T-helper 1 cell treated with Interleukin-12 subunit alpha and Interleukin-12 subunit beta and Interleukin-4 antibody, amounts not matched to agents 30 ng/mL and 1 ng/mL, for 36 hours (primary cell): ENCODE data around the gene SUGCT. TPM values are rescaled to one million over a fixed set of nuclear protein-coding genes. Genes with fewer than 3 reads are reported as not detected.

ENCODE experiments used
- intact Hi-C: fragments of 100-400 bp; cut with micrococcal nuclease; formaldehyde crosslinking; loops from one replicate; pipeline ENCODE4 v1.15.1; 2024
- total RNA-seq: library from RNA; stranded (reverse); gene quantifications from 2 replicates; pipeline ENCODE4 v1.2.3, GENCODE V29; 2022

SUGCT gene
- total RNA-seq, 1 donor from 2014 or later: not detected

DNA sequence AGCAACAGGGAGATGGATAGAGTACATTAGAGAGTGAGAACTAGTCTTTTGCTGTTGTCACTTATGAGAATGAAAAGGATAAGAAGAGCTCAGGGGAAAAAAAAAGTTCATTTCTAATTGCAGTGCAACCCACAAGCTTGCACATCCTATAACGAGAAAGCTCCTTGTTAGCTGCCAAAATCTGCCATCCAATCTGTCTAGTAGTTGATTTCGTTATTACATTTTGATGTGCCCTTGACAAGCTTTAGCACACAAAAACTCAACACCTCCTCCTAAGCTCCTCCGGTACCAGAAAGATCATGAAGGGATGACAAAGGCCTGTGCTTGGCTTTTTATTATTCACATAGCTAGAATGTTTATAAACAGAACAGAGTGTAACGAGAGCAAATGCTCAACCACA lies 519.4 kb downstream of the SUGCT start:
- intact Hi-C loops: no loop called here

DNA sequence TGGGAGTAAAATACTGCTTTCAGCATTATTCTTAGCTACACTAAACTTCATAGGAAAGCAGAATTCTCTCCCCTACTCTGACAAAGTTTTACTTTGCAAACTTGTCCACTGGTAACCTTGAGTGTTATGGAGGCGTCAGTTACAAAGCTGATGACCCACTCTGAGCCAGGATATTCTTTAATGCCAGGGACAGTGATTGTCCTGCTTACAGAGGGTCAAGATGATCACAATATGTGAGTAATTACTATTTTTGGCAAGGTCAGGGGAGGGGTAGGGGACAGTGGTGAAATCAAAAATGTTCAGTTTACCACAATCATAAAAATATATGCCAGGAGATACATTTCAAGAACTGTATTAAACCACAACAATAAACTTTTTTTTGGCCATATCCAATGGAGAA lies 520.6 kb downstream of the SUGCT start:
- intact Hi-C loops: no loop called here

DNA sequence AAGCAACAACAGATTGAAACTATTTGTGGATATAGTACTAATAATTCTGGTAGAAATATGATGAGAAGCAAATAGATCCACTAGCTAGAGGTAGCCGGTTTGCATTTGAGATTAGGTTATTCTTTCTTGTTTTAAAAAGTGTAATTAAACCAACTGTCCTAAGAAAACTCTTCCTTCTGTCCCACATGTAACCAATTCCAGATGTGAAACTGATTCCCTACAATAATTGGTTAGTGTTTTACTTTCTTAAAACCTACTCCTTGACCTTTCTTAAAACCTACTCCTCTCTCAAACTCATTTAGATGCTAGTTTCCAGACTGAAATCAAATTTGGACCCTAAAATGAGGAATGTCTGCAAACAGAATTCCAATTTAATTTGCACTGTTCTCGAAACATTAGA lies 521.5 kb downstream of the SUGCT start:
- intact Hi-C loops: no loop called here

DNA sequence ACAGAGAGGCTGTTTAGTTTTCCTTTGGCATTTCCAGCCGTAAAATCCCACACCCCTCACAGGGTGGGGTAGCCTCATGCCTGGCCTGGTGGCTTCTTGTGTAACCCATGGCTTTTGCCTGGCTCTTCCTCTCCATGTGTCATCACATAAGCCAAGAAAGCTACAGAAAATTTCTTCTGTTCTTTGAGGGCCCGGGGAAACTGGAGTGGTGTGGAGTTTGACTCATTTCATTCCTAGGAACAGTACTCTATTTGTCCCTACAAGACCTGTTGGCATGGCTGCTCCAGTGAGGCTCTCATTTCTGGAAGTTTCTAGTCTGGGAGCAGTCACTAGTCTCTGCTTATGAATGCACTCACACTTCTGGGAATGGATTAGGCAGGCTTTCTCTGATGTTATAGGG lies 523.9 kb downstream of the SUGCT start:
- intact Hi-C loops: no loop called here

DNA sequence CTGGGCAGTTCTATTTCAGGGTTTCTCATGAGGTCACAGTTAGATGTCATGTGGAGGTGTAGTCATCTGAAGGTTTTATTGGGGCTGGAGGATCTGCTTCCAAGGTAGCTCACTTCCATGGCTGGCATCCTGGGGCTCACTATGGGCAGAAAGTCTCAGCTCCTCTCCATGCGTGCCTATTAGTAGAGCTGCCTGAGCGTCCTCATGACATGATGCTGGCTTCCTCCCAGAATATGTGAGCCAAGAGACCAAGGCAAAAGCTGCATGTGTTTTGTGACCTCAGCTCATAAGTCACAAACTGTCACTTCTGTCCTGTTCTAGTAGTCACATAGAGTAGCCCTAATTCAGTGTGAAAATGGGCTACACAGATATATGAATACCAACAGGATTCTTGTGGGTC lies 524.4 kb downstream of the SUGCT start:
- intact Hi-C loops: no loop called here

DNA sequence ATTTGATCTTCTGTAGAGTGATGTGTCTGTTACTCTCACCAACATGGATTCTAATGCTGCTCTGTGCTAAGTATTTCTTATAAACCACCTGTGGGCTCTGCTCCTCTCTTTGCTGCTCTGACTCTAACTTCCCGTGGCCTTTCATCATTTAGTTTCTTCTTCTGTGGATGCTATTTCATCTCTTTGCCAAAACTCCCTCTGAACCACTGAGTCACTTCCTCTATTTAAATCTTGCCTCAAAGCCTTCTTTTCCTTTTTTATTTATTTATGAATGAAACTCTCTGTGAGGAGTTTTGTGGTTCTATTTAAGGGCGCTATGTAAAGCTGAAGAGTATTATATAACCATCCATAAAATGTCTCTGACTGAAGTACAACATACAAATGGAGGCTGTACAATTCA lies 538.5 kb downstream of the SUGCT start:
- intact Hi-C loops: no loop called here

DNA sequence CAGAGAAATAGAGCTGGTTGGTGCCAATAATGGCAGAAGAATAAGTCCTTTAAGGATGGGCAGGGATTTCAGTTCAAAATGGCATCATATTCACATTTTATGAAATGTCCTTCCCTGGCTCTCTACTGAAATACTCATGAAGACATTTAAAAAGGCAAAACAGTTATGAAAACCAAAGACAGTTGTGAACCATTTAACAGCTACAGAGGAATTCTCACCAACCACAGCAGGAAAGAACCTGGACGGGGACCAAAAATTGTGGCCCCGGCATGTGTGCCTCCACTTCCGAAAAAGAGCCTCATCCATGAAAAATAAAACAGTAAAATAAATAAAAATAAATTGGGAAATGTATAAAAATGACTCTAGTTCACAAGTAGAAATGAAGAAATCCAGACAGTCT lies 539.5 kb downstream of the SUGCT start:
- intact Hi-C loops: no loop called here

DNA sequence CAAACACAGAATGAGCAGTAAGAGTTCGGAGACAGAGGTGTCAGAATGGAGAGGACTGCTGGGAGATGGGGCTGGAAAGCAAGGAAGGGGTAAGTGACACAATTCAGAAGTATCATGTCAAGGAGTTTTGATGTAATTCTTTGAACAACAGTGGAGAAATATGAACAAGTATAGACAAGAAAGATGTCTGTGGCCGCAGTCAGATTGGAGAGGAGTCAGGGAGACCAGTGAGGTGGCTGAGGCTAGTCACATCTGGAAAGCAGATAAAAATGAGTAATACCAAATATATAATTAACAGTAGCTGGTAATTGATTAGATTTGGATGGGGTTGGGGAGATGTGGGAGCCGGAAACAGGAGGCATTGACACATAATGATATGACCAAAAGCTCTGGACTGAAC lies 540.9 kb downstream of the SUGCT start:
- intact Hi-C loops: no loop called here

DNA sequence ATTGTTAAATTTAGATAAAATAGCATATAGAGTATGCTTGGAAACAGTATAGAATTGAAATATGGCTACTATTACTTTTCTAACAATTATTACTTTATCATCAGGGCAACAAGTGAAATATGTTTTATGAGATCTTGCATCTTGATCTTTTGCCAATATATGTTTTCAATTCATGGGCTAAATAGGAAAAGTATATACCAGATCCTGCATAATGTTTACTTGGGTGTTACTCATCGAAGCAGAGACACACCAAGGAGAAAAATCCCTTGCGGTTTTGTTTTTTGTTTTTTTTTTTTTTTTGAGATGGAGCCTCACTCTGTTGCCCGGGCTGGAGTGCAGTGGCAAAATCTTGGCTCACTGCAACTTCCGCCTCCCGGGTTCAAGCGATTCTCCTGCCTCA lies 541.4 kb downstream of the SUGCT start:
- intact Hi-C loops: no loop called here

DNA sequence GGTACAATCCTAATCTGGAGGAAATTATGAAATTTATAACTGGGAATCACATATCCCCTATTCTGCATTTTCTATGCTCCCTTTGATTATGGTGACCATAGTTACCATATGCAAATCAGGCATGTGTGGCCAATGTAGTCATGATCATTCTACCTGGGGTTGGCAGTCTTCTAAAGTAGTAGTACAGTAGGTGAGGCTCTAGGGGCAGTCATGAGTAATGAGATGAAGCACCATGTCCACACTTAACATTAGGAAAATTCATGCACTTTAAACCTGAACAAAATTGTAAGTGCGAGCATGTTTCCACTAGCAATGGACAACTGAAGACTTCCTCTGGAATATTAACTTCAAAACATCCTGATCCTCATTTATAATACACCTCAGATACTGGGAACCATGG lies 545.9 kb downstream of the SUGCT start:
- intact Hi-C loops: no loop called here

DNA sequence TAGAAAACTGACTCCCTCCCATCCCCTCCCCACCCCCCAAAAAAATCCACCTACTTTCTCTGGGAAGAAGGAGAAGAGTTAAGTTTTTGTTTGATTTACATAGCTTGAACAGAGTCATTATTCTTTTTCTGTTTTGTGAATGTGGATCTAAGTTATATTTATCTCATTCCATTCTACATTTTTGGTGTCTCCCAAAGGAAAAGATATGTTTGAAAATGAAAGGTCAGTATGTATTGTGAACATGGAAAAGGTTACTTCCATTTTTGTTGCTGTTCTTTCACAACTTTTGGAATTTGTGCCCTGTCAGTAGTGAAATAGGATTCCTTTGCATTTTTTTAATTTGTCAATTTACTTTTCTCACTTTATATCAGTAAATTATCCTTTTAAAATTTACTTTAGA lies 547.9 kb downstream of the SUGCT start:
- intact Hi-C loops: no loop called here

DNA sequence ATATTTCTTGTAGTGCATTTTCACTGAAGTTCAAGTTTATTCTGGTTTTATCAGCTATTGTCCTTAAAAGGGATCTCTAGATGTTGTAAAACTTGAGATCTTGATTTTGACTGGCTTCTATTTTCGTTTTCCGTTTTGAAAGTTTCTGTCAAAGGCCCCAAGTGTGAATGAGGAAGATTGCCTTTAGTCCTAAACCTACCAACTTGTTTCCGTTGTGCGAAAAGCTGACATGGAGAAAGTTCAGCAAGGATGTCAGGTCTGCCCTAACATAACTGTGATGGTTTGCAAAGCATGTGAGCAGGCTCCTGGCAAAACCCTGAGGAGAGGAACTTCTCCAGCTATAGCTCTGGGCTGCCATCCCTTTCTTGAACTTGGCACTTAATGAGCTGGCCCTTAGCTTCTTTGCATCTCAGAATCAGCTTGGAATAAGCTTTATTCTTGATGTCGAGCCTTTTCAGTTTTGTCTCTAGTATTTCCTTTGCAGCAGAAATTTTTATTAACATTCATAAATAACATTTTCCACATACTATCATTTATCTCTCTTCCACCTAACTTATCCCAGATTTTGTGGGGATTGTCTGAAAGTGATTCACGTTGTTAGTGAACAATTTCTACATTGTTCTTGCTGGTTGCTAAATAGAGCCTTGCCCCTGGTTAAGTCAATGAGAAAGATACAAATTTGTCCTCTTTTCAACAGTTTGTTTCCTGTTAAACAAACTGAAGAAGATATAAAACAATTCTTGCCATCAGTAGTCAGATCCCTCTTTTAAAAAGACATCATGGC lies 559.4 kb downstream of the SUGCT start:
- intact Hi-C loops: no loop called here

DNA sequence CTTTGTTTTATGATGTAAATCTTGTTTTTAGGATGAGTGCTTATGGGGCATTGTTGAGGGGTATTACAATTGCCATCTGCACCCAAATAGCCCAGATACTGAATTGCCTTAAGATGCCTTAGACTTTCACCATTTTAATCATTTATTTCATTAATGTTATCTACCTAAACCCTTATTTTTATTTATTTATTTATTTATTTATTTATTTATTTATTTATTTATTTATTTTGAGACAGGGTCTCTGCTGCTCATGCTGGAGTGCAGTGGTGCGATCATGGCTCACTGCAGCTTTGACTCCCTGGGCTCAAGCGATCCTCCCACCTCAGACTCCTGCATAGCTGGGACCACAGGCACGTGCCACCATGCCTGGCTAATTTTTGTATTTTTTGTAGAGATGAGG lies 560.2 kb downstream of the SUGCT start:
- intact Hi-C loops: no loop called here

DNA sequence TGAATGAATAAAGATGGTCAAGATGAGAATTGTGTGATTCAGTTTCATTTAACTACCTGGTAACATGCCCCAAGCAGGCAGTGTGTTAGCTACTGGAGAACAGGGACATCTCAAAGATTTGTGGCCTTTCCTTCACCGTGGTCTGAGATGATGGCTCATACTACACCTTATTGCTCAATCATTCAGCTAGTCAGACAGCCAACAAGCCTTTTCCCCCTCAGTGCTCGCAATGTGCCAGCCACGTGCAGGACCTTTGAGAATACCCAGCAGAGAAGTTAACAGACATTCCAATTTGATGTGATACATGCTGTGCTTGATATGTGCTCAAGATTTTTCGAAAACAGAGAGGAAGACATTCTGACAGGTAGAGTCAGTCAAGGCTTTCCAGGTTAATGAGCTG lies 562.8 kb downstream of the SUGCT start:
- intact Hi-C loops: no loop called here

DNA sequence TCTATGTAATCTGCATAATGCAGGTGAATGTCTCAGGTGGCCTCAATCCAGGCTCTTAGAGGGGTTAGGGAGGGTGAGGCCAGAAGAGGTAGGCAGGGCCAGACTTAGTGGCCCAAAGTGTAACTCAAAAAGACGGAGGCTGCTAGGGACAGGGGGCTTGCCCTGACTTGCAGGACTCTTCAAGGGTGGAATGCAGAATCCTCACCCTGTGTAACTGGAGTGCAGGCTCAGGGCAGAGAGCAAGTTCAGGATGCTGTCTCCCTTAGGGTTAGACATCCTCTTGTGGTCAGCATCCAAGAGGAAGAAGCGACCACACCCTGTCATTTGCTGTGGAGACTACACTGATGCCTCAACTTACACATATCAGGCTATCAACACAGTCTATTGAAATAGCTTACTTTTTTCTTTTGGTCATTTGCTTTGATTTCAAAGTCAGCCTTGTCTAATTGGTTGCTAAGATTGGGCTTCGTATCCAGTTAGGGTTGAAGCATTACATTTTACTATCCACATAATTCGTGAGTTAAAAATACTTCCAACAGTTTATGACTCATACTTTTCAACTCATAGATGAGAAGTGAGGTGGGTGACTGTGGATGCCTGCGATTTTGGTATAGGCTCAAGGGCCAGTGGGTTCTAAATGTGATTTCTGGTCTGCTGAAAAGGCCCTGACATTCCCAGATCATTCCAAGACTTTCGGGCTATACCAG lies 563.6 kb downstream of the SUGCT start:
- intact Hi-C loops: no loop called here

DNA sequence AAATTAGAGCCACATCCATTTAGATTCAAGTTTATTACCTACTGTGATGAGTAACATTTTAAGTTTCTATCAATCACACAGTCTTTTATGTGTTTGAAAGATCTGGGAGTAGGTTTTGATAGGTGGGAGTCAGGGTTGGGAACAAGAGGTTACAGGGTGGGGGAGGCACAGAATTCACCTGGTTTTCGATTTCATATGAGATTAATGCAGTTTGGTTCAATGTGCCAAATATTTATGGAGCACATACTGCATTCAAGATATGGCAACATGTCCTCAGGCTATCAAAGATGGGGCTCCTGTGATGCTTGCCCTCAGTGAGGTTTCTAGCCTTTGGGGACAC lies 564.1 kb downstream of the SUGCT start:
- intact Hi-C loops: no loop called here

DNA sequence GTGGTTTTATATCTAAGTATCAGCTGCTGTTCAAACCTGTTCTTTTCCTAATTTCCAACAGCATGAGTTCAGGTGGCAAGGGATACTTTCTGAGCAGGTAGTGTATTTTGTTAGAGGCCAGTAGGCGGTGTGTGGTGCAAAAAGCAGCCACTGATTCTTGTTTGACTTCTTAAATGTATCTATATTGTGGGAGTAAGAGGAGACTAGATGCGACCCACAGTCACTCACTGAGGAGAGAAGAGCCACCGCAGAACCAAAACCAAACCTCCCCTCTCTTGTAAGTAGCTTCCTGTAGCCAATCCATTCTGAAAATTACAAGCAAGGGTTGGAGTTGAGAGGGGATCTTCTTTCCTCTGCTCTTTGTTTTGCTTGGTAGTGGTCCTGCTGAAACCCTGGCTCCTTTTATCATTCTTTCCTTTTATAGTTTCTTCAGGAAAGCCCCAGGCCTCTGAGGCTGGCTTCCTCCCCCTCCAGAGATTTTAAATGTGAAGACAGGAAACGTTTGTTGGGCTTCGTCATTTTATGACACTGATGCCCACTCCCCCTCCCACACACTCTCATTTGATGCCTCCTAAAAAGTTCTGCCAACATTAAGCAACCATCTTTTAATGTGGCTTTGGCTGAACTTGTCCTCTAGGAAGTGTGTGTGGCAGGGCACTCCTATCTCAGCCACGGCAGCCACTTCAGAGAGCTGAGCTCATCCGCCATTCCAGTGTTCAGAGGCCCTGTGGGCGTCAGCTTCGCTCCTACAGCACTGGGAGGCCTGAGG lies 566.0 kb downstream of the SUGCT start:
- intact Hi-C loops: no loop called here

DNA sequence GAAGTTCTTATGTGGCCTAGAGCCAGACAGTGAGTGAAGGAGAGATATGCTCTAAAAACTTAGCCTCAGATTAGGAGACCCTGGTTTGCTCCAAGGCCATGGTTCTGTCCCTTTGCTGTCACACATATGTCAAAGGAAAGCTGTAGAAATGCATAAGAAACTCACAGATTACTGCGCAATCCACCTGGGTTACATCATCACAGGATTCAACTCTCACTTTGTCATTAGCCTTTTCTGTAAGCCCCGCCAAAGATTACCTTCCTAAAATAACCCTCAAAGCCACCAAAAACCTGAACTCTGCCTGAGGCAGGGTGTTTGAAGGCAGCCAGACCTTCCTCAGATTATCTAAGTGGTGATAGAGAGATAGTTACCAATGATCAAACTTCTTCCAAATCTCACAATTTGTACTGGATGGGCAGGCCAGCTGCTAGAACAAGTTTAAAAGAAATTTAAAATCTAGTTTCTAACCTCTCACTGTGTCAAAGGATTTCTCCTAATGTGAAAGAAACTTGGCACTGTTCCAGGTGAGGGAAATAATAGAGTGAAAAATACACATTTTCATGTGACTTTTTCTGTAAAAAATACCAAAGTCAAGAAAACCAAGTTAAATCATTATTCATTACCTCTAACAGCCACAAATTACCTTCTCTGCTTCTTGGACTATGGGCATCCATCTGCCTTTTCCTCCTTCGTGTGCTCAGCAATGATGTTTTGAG lies 567.2 kb downstream of the SUGCT start:
- intact Hi-C loops: no loop called here

DNA sequence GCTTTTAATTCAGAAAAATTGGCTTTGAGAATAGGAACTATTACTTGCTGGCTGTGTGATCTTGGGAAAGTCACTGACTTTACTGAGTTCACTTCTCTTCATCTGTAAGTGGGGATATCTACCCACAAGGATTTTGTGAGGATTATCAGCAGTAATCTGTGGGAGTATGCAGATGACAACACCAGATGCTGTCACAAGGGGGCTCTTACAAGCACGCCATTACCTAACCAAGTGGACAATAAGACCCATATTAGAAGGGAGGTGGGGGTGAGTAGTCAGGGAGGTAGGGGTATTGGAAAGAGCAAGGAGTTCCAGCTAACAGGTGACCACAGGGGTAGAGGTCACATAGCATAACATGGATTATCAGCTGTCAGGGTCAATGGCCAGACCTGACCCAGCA lies 569.4 kb downstream of the SUGCT start:
- intact Hi-C loops: no loop called here

DNA sequence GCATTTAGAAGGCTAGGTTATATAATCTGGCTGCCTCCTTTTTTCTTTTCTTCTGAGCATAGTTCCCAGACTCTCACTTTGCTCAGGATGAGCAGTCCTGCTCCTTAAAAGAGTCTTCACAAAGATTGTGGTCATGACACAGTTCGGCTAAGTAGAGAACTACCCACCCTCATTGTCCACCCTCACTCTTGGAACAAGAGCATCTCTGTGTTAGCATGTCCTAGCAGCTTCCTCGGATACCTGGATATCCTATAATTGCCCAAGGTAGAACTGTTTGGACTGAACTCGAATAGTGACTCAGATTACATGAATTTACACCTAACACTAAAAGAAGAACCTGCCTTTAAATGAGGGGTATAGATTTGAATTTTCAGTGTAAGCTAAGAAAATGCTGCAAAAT lies 572.0 kb downstream of the SUGCT start:
- intact Hi-C loops: no loop called here

DNA sequence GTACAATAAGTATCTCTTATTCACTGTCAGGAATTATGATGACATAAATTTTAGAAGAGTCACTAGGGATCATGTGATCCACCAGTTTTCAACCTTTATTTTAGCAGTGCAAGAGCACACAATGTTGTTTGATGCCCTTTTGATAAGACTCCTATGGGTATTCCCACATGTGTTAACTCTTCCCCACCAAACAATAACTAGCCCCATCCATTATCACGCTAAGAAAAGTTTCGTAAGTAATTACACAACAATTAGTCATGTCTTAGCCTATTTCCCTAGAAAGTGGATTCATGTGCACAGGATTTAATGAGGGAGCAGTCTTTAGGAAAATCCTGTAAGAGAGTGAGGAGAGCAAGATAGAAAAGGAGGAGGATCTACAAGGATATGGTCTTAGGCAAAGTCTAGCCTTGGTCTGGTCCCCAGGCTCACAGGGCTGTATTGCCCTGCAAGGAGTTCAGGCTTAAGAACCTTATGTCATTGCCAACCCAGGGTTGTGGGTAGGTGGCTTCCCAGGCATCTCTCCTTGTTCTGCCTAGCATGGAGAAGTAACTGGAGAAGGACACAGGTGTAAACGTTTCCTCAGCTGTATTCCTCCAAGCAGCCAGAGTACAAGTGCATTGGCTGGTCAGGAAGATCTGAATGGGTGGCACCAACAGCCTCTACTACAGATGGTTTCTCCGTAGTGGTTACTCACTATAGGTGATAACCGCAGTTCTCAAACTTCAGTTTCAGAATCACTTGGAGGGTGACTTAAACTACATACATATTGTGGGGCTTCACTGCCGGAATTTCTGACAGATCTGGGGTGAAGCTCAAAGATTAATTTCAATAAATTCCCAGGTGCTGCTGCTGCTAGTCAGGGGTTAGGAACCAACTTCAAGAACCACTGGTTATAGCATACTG lies 574.5 kb downstream of the SUGCT start:
- intact Hi-C loops: no loop called here
